K562 (cell line): ENCODE measurements around the gene PDE4D. TPM values are rescaled to one million over a fixed set of nuclear protein-coding genes. Genes with fewer than 3 reads are reported as not detected.

Experiments
- ATAC-seq: fragments of 200-7000 bp; cut with Tn5 transposase; 3 replicates; pipeline ENCODE4 v1.9.1; 2020; ENCODE audit warnings: moderate library complexity
- BruUV-seq: library from RNA; stranded (reverse); fragments of 400-500 nt; replicated peaks from 2 replicates; lab custom pipeline; 2021; lab: Mats Ljungman, UMichigan
- CTCF ChIA-PET: fragments of 300-600 bp; formaldehyde crosslinking; extraction: SDS; loops from one replicate; lab custom pipeline; 2021; ENCODE audit warnings: low intra/inter-chr PET ratio; lab: Yijun Ruan, JAX
- POLR2A ChIA-PET: fragments of 300-600, 350-650 bp; sonication (Branson Sonifier 250); formaldehyde crosslinking; extraction: SDS; loops from one replicate; lab custom pipeline; 2021; ENCODE audit warnings: antibody characterized with exemption, inconsistent platforms; lab: Yijun Ruan, JAX
- DNase-seq, 4 experiments: peaks; one replicate each; pipeline versions ENCODE4 v3.0.0 to v3.0.0-alpha.2; 2011 to 2018; ENCODE audit warnings: low spot score in 3 of 4, mixed read lengths in 3 of 4; ENCODE audit errors: extremely low read depth in 1 of 4
- FAIRE-seq: peaks from 2 replicates; lab custom pipeline; 2011; peaks lifted over from hg19 to GRCh38; lab: Jason Lieb, UNC
- H2AFZ ChIP-seq: 2 replicates; pipeline ENCODE4 v1.6.0; 2011; ENCODE audit warnings: low read depth, low read length, control low read depth, inconsistent platforms
- H3K27ac ChIP-seq: fragments of 200-600 bp; 3 replicates; pipeline ENCODE4 v1.8.0; 2011; ENCODE audit warnings: low read depth, mild to moderate bottlenecking, control low read depth, inconsistent platforms, low read length, moderate library complexity, mixed read lengths; ENCODE audit errors: extremely low read depth
- H3K27me3 ChIP-seq, 2 experiments: fragments of 300-600 bp in 1 of 2; 2 replicates in 1 of 2; 3 replicates in 1 of 2; pipeline versions ENCODE4 v1.6.0 to v1.8.0; 2011; ENCODE audit warnings: inconsistent platforms in 2 of 2, low read length in 2 of 2, mild to moderate bottlenecking in 1 of 2, mixed read lengths in 1 of 2, moderate library complexity in 1 of 2; ENCODE audit not compliant: control insufficient read depth in 2 of 2, insufficient read depth in 2 of 2
- H3K36me3 ChIP-seq: fragments of 300-600 bp; 3 replicates; pipeline ENCODE4 v1.8.0; 2011; ENCODE audit warnings: mild to moderate bottlenecking, low read length, inconsistent platforms; ENCODE audit not compliant: control insufficient read depth, insufficient read depth
- H3K4me1 ChIP-seq, 2 experiments: fragments of 200-600 bp in 1 of 2; replicated peaks in 1 of 2; 2 replicates in 1 of 2; 3 replicates in 1 of 2; pipeline versions ENCODE4 v1.5.1 to v1.8.0; 2011; ENCODE audit warnings: inconsistent platforms in 2 of 2, low read length in 2 of 2, mild to moderate bottlenecking in 1 of 2, mixed read lengths in 1 of 2, moderate library complexity in 1 of 2; ENCODE audit not compliant: control insufficient read depth in 2 of 2, insufficient read depth in 2 of 2
- H3K4me2 ChIP-seq: 2 replicates; pipeline ENCODE4 v1.6.1; 2011; ENCODE audit warnings: low read length, control low read depth, inconsistent platforms, mixed read lengths; ENCODE audit not compliant: insufficient read depth
- H3K4me3 ChIP-seq: fragments of 200-600 bp; sonication (generic), shearing (Covaris generic); 2 replicates; pipeline ENCODE4 v1.5.1; 2016; ENCODE audit warnings: control low read depth, inconsistent platforms
- H3K79me2 ChIP-seq: fragments of 200-600 bp; 3 replicates; pipeline ENCODE4 v1.8.0; 2011; ENCODE audit warnings: low read length, inconsistent platforms; ENCODE audit not compliant: control insufficient read depth, insufficient read depth
- H3K9ac ChIP-seq, 2 experiments: 2 replicates each; pipeline versions ENCODE4 v1.6.0 to v1.6.1; 2011; ENCODE audit warnings: low read depth in 2 of 2, low read length in 2 of 2, control low read depth in 1 of 2, inconsistent platforms in 1 of 2, mild to moderate bottlenecking in 1 of 2, mixed read lengths in 1 of 2; ENCODE audit not compliant: insufficient read depth in 1 of 2
- H3K9me1 ChIP-seq: one replicate; pipeline ENCODE4 v1.6.0; 2011; ENCODE audit warnings: inconsistent platforms, mild to moderate bottlenecking, low read length, moderate library complexity; ENCODE audit not compliant: control insufficient read depth, insufficient read depth
- H3K9me3 ChIP-seq: replicated peaks from 2 replicates; pipeline ENCODE4 v1.5.1; 2011; ENCODE audit warnings: low read depth, low read length, inconsistent platforms; ENCODE audit not compliant: control insufficient read depth, insufficient read depth
- H4K20me1 ChIP-seq: replicated peaks from 2 replicates; pipeline ENCODE4 v1.6.1; 2011; ENCODE audit warnings: low read length, inconsistent platforms, mixed read lengths; ENCODE audit not compliant: control insufficient read depth, insufficient read depth
- CBX8 ChIP-seq: fragments of 200-600 bp; sonication (generic); IDR thresholded peaks from 2 replicates; pipeline ENCODE4 v1.6.1; 2012; ENCODE audit warnings: borderline replicate concordance, mixed run types, low read depth, mild to moderate bottlenecking, moderate library complexity, mixed read lengths, low read length, control low read depth, inconsistent platforms; ENCODE audit not compliant: poor library complexity, severe bottlenecking; ENCODE audit errors: extremely low read depth
- CREBBP ChIP-seq: IDR thresholded peaks from one replicate; pipeline ENCODE4 v1.6.1; 2012; ENCODE audit warnings: low read depth, mild to moderate bottlenecking, control low read depth, inconsistent platforms, low read length
- DNMT1 ChIP-seq: fragments of 450-650 bp; IDR thresholded peaks from 2 replicates; pipeline ENCODE4 v1.6.1; 2016; ENCODE audit warnings: antibody characterized with exemption, mild to moderate bottlenecking
- FOXK2 ChIP-seq, 2 experiments: fragments of 450-650 bp; IDR thresholded peaks in 1 of 2; conservative IDR thresholded peaks in 1 of 2; 2 replicates each; pipeline ENCODE4 v1.6.1; 2016; ENCODE audit warnings: low read depth in 2 of 2, mild to moderate bottlenecking in 1 of 2
- GTF2F1 ChIP-seq: IDR thresholded peaks from 2 replicates; pipeline ENCODE4 v1.6.1; 2011; ENCODE audit warnings: low read depth, low read length, improper control_type of control experiment
- HDAC2 ChIP-seq: fragments of 450-650 bp; IDR thresholded peaks from 2 replicates; pipeline ENCODE4 v1.6.1; 2016; ENCODE audit warnings: mild to moderate bottlenecking
- HDAC8 ChIP-seq: fragments of 450-650 bp; IDR thresholded peaks from 2 replicates; pipeline ENCODE4 v1.6.1; 2016; ENCODE audit warnings: mild to moderate bottlenecking, missing genetic modification characterization, moderate library complexity, missing compliant biosample characterization
- HSF4 ChIP-seq: fragments of 250-450 bp; sonication (Bioruptor Pico); IDR thresholded peaks from 2 replicates; pipeline ENCODE4 v2.1.2; 2022; ENCODE audit warnings: mild to moderate bottlenecking, moderate library complexity, borderline replicate concordance
- KHSRP ChIP-seq: fragments of 450-650 bp; IDR thresholded peaks from 2 replicates; pipeline ENCODE4 v1.6.1; 2017
- MXI1 ChIP-seq: IDR thresholded peaks from 2 replicates; pipeline ENCODE4 v1.6.1; 2011; ENCODE audit warnings: low read depth, mild to moderate bottlenecking, improper control_type of control experiment, low read length
- NCOA6 ChIP-seq: fragments of 450-650 bp; IDR thresholded peaks from 2 replicates; pipeline ENCODE4 v1.6.1; 2017; ENCODE audit warnings: mild to moderate bottlenecking
- NR1H2 ChIP-seq: sonication (generic); formaldehyde crosslinking; IDR thresholded peaks from 2 replicates; pipeline ENCODE4 v1.4.0; 2020; ENCODE audit warnings: mild to moderate bottlenecking, missing genetic modification reagents
- NR2F6 ChIP-seq: fragments of 450-650 bp; formaldehyde crosslinking; IDR thresholded peaks from 2 replicates; pipeline ENCODE4 v1.4.0; 2020; ENCODE audit warnings: mild to moderate bottlenecking
- NR4A1 ChIP-seq, 2 experiments: fragments of 250-450 bp in 1 of 2; fragments of 450-650 bp in 1 of 2; sonication (Bioruptor Pico) in 1 of 2; IDR thresholded peaks; 2 replicates each; pipeline versions ENCODE4 v1.4.0 to v1.6.1; 2016 to 2020; ENCODE audit warnings: mild to moderate bottlenecking in 2 of 2, missing compliant biosample characterization in 1 of 2, missing genetic modification characterization in 1 of 2, moderate library complexity in 1 of 2
- POLR3G ChIP-seq: IDR thresholded peaks from 2 replicates; pipeline ENCODE4 v1.6.1; 2011; ENCODE audit not compliant: insufficient read length, insufficient replicate concordance; ENCODE audit errors: extremely low read depth
- STAG1 ChIP-seq: sonication (generic); formaldehyde crosslinking; IDR thresholded peaks from 2 replicates; pipeline ENCODE4 v1.5.0; 2020; ENCODE audit warnings: missing genetic modification reagents, borderline replicate concordance
- TCF3 ChIP-seq: sonication (generic); formaldehyde crosslinking; IDR thresholded peaks from 2 replicates; pipeline ENCODE4 v1.4.0; 2020; ENCODE audit warnings: mild to moderate bottlenecking, missing genetic modification reagents
- ZFPM2 ChIP-seq: fragments of 250-450 bp; sonication (Bioruptor Pico); IDR thresholded peaks from 2 replicates; pipeline ENCODE4 v1.5.1; 2022; ENCODE audit warnings: mild to moderate bottlenecking
- in situ Hi-C: fragments of 300-500 bp; cut with MboI; formaldehyde crosslinking; loops from 4 replicates; pipeline ENCODE4 v1.15.0; 2018; ENCODE audit warnings: inconsistent platforms, mixed read lengths
- intact Hi-C: fragments of 100-400 bp; cut with micrococcal nuclease; formaldehyde crosslinking; loops from 2 replicates; pipeline ENCODE4 v1.14.2; 2022
- polyA plus RNA-seq, 8 experiments: library from polyadenylated mRNA; depleted of rRNA in 4 of 8; stranded (reverse) in 5 of 8; unstranded in 3 of 8; fragments of >200 nt; fragmentation: Nextera tagmentation in 2 of 8; fragmentation: Illumina TruSeq in 1 of 8; extraction: Ambion mirVana in 2 of 8; extraction: Trizol in 1 of 8; gene quantifications; 2 replicates each; pipeline versions ENCODE4 v1.2.1 to v1.2.3, GENCODE V29; 2011 to 2014; ENCODE audit warnings: inconsistent platforms in 1 of 8, missing spikeins in 1 of 8
- total RNA-seq, 7 experiments: library from RNA; depleted of rRNA in 6 of 7; stranded (reverse); fragments of >200 nt in 6 of 7; fragmentation: Illumina TruSeq in 2 of 7; extraction: Trizol in 2 of 7; gene quantifications; 2 replicates each; pipeline versions ENCODE4 v1.2.1 to v1.2.3, GENCODE V29; 2011 to 2021; ENCODE audit warnings: low replicate concordance in 1 of 7
- TF ChIP-seq, protein P1 (sequence below): fragments of 450-650 bp; IDR thresholded peaks from 2 replicates; pipeline ENCODE4 v1.6.1; 2016; ENCODE audit warnings: borderline replicate concordance
- TF ChIP-seq, protein P2 (sequence below): fragments of 250-450 bp; sonication (Bioruptor Pico); IDR thresholded peaks from 2 replicates; pipeline ENCODE4 v1.8.0; 2021; ENCODE audit warnings: borderline replicate concordance, mild to moderate bottlenecking, moderate library complexity; ENCODE audit not compliant: poor library complexity, severe bottlenecking

Gene PDE4D
- total and polyA plus RNA-seq, 9 of the 15 experiments (the other 6 are each of a cell fraction or from before 2014, with no cell fraction given): 0.04 to 0.46 (median 0.13) TPM

DNA sequence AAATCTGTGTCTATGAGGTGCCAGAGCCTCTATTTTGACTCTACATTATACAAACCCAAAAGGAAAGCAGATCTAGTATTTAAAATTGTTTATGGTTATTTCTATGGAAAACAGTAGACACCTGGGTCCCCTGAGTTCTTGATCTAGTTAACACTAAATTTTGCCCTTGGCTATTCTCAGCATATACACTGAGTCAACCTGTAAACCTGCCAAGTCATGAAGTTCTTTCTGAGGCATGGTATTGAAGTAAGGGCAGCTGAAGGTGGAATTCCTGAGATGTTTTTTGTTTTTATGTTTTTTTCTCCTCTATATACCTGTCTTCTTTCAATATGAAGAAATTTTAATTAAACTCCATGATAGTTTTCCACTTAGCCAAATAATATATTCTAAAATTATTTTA lies 120.2 kb downstream of the PDE4D start:
- Histone ChIP-seq H3K9me3 (no peaks in the 10 kb centered on the region), H3K4me2 (no peak overlapping the region), H3K79me2 (no peaks in the 10 kb centered on the region), H3K4me1 (no peaks in the 10 kb centered on the region)
- intact Hi-C loops: no loop called here
- POLR2A ChIA-PET: no interaction called here
- CTCF ChIA-PET: no interaction called here
- no peak for FAIRE-seq
- TF ChIP-seq NCOA6 (no peak), KHSRP (no peak), POLR3G (no peak), NR1H2 (CRISPR knock-in tag) (no peak), STAG1 (no peak), CBX8 (no peak), GTF2F1 (no peak), NR4A1 (CRISPR knock-in tag; IDR thresholded peaks at IDR 0.05) (no peak), NR4A1 (tag; IDR thresholded peaks at IDR 0.05) (no peak), TCF3 (no peak), ZFPM2 (no peak), HDAC8 (tag) (no peak), HDAC2 (no peak), HSF4 (CRISPR knock-in tag) (no peak), NR2F6 (no peak), FOXK2 (conservative IDR thresholded peaks at IDR 0.05 in 1 of 2, IDR thresholded peaks at IDR 0.05 in 1 of 2; ENCODE audit: low read depth in 2 of 2) (no peak), DNMT1 (no peak), CREBBP (no peak), MXI1 (no peak)
- TF ChIP-seq, protein P1, sequence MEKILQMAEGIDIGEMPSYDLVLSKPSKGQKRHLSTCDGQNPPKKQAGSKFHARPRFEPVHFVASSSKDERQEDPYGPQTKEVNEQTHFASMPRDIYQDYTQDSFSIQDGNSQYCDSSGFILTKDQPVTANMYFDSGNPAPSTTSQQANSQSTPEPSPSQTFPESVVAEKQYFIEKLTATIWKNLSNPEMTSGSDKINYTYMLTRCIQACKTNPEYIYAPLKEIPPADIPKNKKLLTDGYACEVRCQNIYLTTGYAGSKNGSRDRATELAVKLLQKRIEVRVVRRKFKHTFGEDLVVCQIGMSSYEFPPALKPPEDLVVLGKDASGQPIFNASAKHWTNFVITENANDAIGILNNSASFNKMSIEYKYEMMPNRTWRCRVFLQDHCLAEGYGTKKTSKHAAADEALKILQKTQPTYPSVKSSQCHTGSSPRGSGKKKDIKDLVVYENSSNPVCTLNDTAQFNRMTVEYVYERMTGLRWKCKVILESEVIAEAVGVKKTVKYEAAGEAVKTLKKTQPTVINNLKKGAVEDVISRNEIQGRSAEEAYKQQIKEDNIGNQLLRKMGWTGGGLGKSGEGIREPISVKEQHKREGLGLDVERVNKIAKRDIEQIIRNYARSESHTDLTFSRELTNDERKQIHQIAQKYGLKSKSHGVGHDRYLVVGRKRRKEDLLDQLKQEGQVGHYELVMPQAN: no peak
- TF ChIP-seq, protein P2, sequence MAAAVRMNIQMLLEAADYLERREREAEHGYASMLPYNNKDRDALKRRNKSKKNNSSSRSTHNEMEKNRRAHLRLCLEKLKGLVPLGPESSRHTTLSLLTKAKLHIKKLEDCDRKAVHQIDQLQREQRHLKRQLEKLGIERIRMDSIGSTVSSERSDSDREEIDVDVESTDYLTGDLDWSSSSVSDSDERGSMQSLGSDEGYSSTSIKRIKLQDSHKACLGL: no peak
- TF ChIP-seq, all 486 proteins: peak for 0
- Histone ChIP-seq H2AFZ (no peak overlapping the region), H4K20me1 (no peaks in the 10 kb centered on the region), H3K27ac (no peak overlapping the region), H3K9me1 (no peaks in the 10 kb centered on the region), H3K36me3 (no peaks in the 10 kb centered on the region), H3K27me3 (no peaks in the 10 kb centered on the region), H3K9ac (no peak overlapping the region), H3K4me3 (no peak overlapping the region)
- in situ Hi-C loops: no loop called here
- DNase-seq (no peak), ATAC-seq (no peak)
- no TSS peak for BruUV-seq
